Astrocyte (in vitro differentiated cells and primary cell): ENCODE results near the gene ABCG4. TPM values are rescaled to one million over a fixed set of nuclear protein-coding genes. Genes with fewer than 3 reads are reported as not detected.

ENCODE experiments used
- DNase-seq: peaks from one replicate; pipeline ENCODE4 v3.0.0-alpha.2; 2010; ENCODE audit warnings: low read depth
- FAIRE-seq: peaks from 2 replicates; lab custom pipeline; 2011; peaks lifted over from hg19 to GRCh38; lab: Jason Lieb, UNC
- H2AFZ ChIP-seq: 2 replicates; pipeline ENCODE4 v1.6.0; 2012; ENCODE audit warnings: low read depth, low read length, inconsistent platforms
- H3K27ac ChIP-seq: 2 replicates; pipeline ENCODE4 v1.5.1; 2011; ENCODE audit warnings: low read depth, low read length, inconsistent platforms
- H3K27me3 ChIP-seq: 2 replicates; pipeline ENCODE4 v1.6.0; 2011; ENCODE audit warnings: low read length, inconsistent platforms; ENCODE audit not compliant: insufficient read depth
- H3K36me3 ChIP-seq: 2 replicates; pipeline ENCODE4 v1.5.1; 2011; ENCODE audit warnings: low read length, inconsistent platforms; ENCODE audit not compliant: insufficient read depth
- H3K4me1 ChIP-seq: 2 replicates; pipeline ENCODE4 v1.5.1; 2011; ENCODE audit warnings: low read length, inconsistent platforms; ENCODE audit not compliant: insufficient read depth
- H3K4me2 ChIP-seq: 2 replicates; pipeline ENCODE4 v1.6.0; 2012; ENCODE audit warnings: low read length, inconsistent platforms
- H3K4me3 ChIP-seq: 2 replicates; pipeline ENCODE4 v1.5.1; 2011; ENCODE audit warnings: low read depth, mild to moderate bottlenecking, low read length, inconsistent platforms; ENCODE audit not compliant: insufficient read depth
- H3K79me2 ChIP-seq: 2 replicates; pipeline ENCODE4 v1.6.0; 2012; ENCODE audit warnings: mild to moderate bottlenecking, low read length, inconsistent platforms; ENCODE audit not compliant: insufficient read depth
- H3K9ac ChIP-seq: 2 replicates; pipeline ENCODE4 v1.6.0; 2012; ENCODE audit warnings: mild to moderate bottlenecking, low read length, inconsistent platforms
- H3K9me3 ChIP-seq: 2 replicates; pipeline ENCODE4 v1.5.1; 2012; ENCODE audit warnings: low read depth, mild to moderate bottlenecking, low read length, inconsistent platforms; ENCODE audit not compliant: insufficient read depth
- H4K20me1 ChIP-seq: 2 replicates; pipeline ENCODE4 v1.6.0; 2012; ENCODE audit warnings: low read length, inconsistent platforms; ENCODE audit not compliant: insufficient read depth
- H3K27ac Mint-ChIP-seq: one replicate; pipeline ENCODE4 v1.8.0; 2021; ENCODE audit warnings: mild to moderate bottlenecking, mixed read lengths; ENCODE audit not compliant: unreplicated experiment
- H3K27me3 Mint-ChIP-seq: one replicate; pipeline ENCODE4 v1.8.0; 2021; ENCODE audit warnings: low read depth, mixed read lengths; ENCODE audit not compliant: unreplicated experiment
- H3K36me3 Mint-ChIP-seq: one replicate; pipeline ENCODE4 v1.8.0; 2021; ENCODE audit warnings: low read depth, mixed read lengths; ENCODE audit not compliant: unreplicated experiment
- H3K4me1 Mint-ChIP-seq: one replicate; pipeline ENCODE4 v1.8.0; 2021; ENCODE audit warnings: low read depth, mixed read lengths; ENCODE audit not compliant: unreplicated experiment
- H3K4me3 Mint-ChIP-seq: one replicate; pipeline ENCODE4 v1.8.0; 2021; ENCODE audit warnings: mild to moderate bottlenecking, moderate library complexity, mixed read lengths; ENCODE audit not compliant: unreplicated experiment
- H3K9me3 Mint-ChIP-seq: one replicate; pipeline ENCODE4 v1.8.0; 2021; ENCODE audit warnings: mild to moderate bottlenecking, mixed read lengths; ENCODE audit not compliant: unreplicated experiment
- CTCF ChIP-seq: IDR thresholded peaks from 2 replicates; pipeline ENCODE4 v1.5.1; 2011; ENCODE audit warnings: low read depth, mild to moderate bottlenecking, inconsistent platforms, low read length, moderate library complexity; ENCODE audit not compliant: insufficient read depth
- EZH2 ChIP-seq: IDR thresholded peaks from 2 replicates; pipeline ENCODE4 v1.6.1; 2012; ENCODE audit warnings: mild to moderate bottlenecking, low read length, inconsistent platforms; ENCODE audit not compliant: insufficient read depth
- total RNA-seq: library from RNA; stranded (reverse); gene quantifications from 2 replicates; pipeline ENCODE4 v1.2.1, GENCODE V29; 2021

ABCG4 gene
- total RNA-seq, 1 donor from 2014 or later, result 1.5 TPM

DNA sequence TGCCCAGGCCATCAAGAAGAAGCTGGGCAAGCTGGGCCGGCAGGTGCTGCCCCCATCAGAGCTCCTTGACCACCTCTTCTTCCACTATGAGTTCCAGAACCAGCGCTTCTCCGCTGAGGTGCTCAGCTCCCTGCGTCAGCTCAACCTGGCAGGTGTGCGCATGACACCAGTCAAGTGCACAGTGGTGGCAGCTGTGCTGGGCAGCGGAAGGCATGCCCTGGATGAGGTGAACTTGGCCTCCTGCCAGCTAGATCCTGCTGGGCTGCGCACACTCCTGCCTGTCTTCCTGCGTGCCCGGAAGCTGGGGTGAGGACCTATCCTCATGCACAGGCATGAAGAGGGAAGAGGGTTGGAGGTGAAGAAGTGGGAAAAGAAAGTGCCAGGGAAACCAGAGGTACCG lies 31.1 kb downstream of the ABCG4 start:
- Mint-ChIP-seq H3K4me3 (peak overlapping the region; percentile 6), H3K36me3 (peaks cover 9% of the 10 kb centered on the region), H3K27ac (no peak overlapping the region), H3K4me1 (peaks cover 10% of the 10 kb centered on the region), H3K9me3 (peaks cover 2% of the 10 kb centered on the region), H3K27me3 (no peaks in the 10 kb centered on the region)
- no peak for DNase-seq
- Histone ChIP-seq H3K36me3 (no peaks in the 10 kb centered on the region), H2AFZ (no peak overlapping the region), H3K79me2 (no peaks in the 10 kb centered on the region), H3K9me3 (no peaks in the 10 kb centered on the region), H3K27me3 (no peaks in the 10 kb centered on the region), H4K20me1 (no peaks in the 10 kb centered on the region), H3K4me3 (no peak overlapping the region), H3K4me1 (peaks cover 4% of the 10 kb centered on the region), H3K9ac (no peak overlapping the region), H3K27ac (no peak overlapping the region), H3K4me2 (no peak overlapping the region)
- no peak for FAIRE-seq
- TF ChIP-seq CTCF (no peak), EZH2 (no peak)

GRCh38 chr11:119180729-119181676 lies 32.2 kb downstream of the ABCG4 start:
- Histone ChIP-seq H3K9me3 (no peaks in the 10 kb centered on the region), H3K4me1 (peaks cover 4% of the 10 kb centered on the region), H3K27me3 (peaks cover 3% of the 10 kb centered on the region), H4K20me1 (no peaks in the 10 kb centered on the region), H3K4me2 (no peak overlapping the region), H3K27ac (no peak overlapping the region), H3K79me2 (no peaks in the 10 kb centered on the region), H3K4me3 (no peak overlapping the region), H3K9ac (no peak overlapping the region), H2AFZ (no peak overlapping the region), H3K36me3 (no peaks in the 10 kb centered on the region)
- no peak overlapping the region for H3K4me3 Mint-ChIP-seq
- TF ChIP-seq CTCF, result no peak
- TF ChIP-seq EZH2, result no peak
- no peak overlapping the region for H3K27ac Mint-ChIP-seq
- H3K36me3 Mint-ChIP-seq, result peaks cover 9% of the 10 kb centered on the region
- peaks cover 7% of the 10 kb centered on the region for H3K27me3 Mint-ChIP-seq
- FAIRE-seq (no peak), DNase-seq (no peak)
- peaks cover 4% of the 10 kb centered on the region for H3K4me1 Mint-ChIP-seq
- H3K9me3 Mint-ChIP-seq, result peaks cover 2% of the 10 kb centered on the region
